HG03280 (cell line): Measurements from ENCODE around the gene RIBC1.
"Not testable (repeated sequence)": the region's sequence is repeated elsewhere in the genome, so short reads cannot be mapped to it uniquely, and the experiment has no call there.

Source experiments
- ATAC-seq: cut with Tn5 transposase; IDR thresholded peaks from one replicate; pipeline ENCODE4 v1.9.1; 2021; ENCODE audit warnings: mild to moderate bottlenecking, moderate library complexity; ENCODE audit not compliant: unreplicated experiment

RIBC1 gene

DNA sequence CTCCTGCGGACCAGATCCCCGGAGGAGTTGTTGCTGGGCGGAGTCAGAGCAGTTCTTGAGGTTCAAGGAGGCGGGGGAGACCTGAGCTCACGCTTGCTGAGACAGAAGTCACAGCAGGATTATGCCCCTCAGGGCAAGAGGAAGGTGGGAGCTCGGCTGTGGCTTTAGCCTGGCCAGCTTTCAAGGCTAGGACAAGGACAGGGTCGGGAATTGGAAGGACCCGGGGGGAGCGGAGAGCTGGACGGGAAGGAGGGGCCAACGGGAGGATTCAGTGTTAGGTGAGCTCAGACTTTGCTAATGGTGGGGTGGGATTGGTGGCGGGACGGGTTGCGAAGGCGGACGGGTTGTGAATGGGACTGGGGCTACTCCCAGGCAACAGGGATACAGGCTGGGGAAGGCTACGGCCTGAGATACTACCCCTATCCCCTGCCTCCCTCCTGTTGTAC lies at the start of gene RIBC1:
Gene RIBC1 (plus strand): TSS at position 13 of the 446 bp plus-strand sequence. CDS start 3,404 bp downstream, outside the sequence.
- no peak for ATAC-seq

DNA sequence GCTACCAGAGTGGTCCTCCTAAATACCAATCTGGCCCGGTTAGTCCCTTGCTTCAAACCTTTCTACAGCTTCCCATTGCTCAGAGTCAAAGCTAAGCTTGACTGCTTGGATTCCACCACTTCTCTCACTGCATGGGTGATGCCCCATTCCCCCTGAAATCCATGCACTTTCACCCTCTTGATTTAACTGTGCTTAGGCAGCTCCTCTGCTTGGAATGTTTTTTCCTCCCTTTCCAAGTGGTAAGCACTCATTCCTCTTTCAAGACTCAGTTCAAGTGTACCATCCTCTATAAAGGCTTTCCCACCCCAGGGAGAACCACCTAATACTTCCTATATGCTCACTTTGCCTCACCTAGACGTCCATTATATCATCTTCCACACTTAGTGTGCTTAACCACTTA lies 49.4 kb upstream of the RIBC1 start:
- ATAC-seq = no peak

DNA sequence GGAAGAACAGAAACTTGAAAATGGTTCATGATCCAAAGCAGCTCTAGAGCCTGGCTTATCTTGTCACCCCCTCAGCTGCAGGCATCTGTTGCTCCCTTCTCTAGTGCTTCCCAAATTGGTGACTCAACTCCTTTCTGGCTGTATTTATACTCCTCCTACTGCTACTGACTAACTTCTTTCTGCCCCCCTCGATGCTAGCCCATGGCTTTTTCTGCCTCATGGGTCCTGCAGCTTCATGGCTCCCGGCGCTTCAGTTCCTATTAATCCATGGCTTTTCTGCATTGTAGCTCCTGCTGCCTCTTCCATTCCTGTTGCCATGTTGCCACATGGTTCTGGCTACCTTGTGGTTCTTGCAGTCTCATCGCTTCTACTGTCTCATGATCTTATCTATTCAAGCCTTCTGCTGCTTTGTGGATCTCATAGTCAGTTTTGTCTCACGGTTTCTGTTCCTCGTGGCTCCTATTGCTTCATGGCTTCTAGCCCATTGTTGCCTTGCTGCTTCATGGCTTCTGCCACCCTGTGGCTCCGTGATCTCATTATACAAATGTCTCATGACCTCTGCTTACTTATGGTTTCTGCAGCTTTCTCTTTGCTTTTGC lies 48.4 kb upstream of the RIBC1 start:
- no peak for ATAC-seq

DNA sequence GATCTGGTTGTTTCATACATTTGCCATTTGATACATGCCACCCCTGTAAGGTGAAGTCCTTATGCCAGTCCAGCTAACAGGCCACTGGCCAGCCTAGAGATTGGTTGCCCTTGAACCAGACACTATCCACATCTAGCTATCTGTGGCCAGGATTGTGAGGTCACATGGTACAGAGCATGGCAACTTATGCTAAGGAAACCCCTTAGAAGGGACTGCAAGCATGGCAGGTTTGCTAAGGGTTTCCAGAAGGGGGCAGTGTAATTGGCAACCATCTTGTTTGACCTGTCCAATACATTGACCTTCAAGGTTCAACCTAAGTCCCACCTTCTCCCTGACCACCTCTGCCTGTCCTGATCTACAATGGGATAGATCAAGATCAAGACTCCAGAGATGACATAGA lies 47.8 kb upstream of the RIBC1 start:
- no peak for ATAC-seq

DNA sequence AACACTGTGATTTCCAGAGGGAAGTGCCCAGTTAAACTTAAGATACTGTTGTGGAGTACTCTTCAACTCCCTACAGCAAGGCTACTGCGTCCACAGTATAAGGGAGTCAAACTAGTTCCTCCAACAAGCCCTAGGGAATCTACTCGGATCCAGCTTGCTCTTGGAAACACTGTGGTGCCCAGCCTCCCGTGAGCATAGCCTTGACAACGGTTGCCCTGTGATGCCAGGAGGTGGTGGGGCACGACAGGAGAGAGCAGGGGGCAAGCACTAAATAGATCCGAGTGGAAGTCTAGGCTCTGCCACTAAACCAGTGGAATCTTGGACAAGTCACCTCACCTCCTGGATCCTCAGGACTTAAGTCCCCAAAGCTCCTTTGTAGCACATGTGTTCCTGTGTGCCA lies 45.8 kb upstream of the RIBC1 start:
- ATAC-seq = no peak

DNA sequence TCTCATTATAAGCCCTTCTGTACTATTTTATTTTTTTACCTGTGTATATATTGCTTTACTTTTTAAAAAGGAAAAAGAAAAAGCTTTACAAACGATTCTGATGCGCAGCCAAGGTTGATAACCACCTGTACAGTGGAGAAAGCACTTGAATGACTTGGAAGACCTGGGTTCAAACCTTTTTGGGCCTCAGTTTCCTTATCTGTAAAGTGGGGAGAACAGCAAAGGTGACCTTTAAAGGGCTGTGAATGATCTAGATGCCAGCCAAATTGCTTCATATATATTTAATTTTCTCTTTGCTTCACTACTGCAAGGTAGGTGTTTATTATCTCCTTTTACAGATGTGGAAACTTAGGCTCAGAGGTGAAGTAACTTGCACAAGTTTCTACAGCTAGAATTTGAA lies 45.2 kb upstream of the RIBC1 start:
- no peak for ATAC-seq

DNA sequence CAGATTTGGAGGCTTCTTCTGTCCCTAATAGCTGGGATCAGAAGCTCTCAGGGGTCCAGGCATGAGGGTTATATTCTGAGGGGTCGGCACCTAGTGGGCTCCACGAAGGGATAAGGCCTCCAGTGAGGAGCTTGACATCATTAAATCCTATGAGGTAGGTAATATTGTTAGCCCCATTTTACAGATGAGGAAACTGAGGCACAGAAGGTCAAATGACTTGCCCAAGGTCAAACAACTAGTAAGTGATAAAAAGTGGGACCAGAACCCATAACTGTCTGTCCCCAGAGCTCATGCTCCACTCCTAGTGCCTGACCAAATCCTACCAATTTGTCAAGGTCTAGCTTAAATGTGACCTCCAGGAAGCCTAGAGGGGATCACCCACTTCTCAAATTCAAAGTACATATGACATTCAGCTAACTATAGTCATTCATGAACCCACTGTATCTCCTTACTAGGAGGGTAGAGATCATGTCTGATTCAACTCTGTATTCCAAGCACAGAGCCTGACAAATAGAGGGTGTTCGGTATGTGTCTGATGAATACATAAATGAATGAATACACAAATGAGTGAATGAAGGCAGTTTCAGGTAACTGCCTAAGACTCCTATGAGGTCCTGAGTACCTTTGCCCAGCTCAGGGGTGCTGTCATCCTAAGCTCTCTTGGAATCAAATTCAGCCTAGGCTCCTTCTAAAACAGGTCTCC lies 43.5 kb upstream of the RIBC1 start:
- no peak for ATAC-seq

DNA sequence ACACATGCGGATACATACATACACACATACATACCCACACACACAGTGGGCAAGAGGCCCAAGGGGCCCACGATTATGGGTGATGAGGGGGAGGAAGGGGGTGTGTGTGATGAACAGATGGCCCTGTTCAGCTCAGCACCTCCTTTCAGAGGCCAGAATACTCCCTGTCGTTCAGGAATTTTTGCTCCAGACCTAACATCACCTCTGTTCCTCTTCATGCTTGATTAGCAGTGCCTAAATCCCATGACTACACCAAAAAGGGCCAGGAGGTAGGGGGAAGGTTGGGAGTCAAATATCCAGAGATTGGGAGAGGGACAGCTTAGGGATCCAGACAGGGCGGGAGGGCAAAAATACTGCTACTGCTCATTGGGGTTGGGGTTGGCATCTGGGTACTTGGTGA lies 42.9 kb upstream of the RIBC1 start:
- no peak for ATAC-seq

DNA sequence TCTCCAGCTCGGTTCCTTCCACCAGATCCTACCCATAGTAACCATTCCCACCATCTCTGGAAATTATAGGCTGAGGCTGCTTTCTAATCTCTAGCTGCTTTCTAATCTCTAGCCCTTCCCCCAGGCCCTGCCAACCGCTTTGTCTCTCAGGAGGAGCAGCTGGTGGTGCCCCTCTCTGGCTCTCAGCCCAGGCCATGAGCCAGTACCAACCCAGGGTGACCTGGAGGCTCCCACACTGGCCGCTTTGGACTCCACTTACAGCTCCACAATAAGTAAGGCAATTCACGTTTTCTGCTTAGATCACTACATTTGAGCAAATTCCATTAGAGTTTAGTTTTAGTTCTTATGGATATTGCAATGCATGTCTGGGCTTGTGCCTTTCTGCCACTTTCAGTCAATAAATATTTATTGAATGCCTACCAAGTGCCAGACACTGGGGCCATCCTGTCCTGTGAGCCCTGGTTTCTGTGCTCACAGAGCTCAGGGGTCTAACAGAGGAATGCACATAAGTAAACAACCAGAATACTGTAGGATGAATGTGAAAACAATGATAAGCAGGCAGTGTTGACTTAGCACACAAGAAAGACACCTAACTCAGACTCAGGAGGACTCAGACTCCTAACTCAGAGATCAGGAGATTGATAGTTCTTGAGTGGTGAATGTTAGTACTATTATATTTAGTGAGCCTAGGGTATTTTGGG lies 39.1 kb upstream of the RIBC1 start:
- ATAC-seq = no peak

DNA sequence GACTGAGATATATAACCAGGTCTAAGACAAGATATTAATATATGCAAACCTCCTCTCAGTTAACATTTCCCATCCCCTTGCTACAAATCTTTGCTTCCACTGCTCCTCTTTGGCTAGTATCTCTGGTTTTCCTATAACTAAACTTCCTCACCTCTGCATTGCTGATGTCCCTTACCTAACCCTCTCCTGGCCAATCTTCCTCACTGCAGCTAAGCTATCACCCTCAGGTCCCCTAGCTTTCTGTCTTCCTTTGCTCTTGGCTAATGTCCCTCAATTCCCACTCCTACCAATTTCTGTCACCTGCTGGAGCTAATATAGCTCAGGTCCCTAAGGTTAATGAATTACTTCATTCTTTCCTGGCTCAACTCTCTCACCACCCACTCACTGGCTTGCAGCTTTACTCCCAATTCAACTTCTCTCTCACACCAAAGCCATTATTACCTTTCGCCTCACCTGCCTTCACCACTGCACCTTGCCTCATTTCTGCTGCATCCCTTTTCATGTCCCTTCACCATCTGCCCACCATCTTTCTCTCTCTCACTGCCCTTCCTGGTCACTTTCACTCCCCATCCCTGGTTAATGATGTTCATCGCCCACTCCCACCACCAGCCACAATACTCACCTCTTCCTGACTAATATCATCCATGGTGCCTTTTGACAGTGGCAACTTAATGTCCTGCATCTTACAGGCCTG lies 26.9 kb upstream of the RIBC1 start:
- no peak for ATAC-seq

DNA sequence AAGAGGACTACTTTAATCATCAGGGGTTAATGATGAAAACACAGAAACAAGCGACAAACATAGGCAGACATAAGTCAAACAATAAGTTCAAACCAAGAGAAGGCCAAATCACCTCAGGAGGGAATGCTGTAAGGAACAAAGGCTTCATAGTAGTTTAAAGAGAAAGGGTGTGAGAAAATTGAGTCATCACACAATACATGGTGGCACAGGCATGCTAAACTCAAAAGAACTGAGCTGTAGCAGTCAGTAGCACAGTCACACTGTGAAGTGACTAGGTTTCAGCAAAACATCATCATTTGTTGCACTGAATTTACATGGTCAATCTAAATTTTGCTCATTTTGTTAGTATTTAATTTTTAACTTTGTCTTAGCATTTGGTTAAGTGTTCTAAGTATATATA lies 24.5 kb upstream of the RIBC1 start:
- no peak for ATAC-seq

DNA sequence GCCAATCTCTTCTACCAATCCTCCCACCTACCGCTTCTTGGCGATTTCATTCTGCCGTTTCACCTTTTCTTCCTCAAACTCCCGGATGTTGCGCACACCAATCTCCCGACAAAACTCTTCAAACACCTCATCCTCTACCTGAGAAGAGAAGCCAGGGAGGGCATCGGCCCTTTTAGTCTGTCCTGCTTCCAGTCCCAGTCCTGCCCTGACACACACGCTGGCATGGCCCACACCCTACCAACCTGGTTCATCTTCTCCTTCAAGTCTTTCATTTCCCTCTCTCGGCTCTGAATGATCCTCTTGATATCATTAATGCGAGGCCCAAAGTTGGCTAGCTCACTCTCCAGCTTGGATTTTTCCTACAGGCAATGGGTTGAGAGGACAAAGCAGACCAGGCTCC lies 19.1 kb upstream of the RIBC1 start:
- no peak for ATAC-seq

DNA sequence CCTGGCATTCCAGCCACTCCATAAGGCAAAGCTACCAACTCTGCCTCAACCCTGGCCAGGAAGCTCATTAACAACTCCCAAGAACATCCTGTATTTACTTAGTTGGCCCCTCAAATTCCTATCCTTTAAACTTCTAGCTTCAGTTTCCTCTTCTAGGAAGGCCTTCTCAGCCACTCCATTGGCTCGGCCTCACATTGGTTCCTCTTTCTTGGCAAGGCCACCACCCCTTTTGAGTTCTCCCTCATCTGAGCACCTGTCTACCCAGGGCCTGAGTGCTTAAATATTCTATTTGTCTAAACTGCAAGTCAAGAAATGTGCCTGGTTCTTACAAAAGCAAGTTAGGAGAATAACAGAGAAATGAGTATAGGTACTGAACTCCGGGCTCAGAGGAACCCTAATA lies 10.2 kb upstream of the RIBC1 start:
- ATAC-seq = no peak

DNA sequence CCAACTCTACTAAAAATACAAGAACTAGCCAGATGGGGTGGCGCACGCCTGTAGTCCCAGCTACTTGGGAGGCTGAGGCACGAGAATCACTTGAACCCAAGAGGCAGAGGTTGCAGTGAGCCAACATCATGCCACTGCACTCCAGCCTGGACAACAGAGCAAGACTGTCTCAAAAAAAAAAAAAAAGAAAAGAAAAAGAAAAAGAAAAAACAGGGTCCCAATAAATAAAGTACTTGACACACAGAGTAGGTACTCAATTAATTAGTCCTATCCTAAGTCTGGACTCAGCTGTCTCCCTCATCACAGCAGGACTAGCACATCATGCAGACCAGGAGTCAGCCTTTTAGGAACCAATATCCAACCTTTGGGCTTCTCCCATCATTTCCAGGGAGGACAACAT lies 2.3 kb upstream of the RIBC1 start:
- ATAC-seq = not testable (repeated sequence)

DNA sequence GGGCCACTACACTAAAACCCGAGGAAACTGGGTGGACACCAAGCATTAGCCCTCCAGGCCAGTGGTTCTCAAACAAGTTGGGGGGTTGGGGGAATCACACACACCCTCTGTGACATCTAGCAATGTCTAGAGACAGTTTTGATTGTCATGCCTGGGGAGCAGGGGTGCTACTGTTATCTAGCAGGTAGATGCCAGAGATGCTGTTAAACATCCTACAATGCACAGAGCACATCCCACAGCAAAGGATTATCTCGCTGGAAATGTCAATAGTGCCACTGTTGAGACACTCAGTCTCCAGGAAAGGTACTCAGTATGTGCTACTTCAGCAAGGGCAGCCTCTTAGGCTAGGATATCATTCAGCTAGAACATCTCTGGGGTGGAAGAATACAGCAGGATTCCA lies 1.5 kb upstream of the RIBC1 start:
- no peak for ATAC-seq

DNA sequence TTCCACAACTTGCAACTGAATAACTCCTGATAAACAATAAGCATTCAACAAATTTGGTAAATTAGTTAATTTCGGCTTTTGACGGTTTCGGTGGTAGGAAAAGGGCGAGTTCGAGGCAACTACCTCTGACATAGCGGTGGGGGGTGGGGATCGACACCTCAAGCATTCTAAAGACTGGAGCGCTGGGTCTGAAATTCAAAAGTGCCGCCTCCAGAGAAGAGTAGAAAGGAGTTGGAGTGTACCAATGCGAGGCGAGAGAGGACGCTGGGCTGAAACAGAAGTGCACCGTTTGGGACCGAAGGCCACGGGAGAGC lies 944 bp upstream of the RIBC1 start:
- ATAC-seq = peak; percentile 10

DNA sequence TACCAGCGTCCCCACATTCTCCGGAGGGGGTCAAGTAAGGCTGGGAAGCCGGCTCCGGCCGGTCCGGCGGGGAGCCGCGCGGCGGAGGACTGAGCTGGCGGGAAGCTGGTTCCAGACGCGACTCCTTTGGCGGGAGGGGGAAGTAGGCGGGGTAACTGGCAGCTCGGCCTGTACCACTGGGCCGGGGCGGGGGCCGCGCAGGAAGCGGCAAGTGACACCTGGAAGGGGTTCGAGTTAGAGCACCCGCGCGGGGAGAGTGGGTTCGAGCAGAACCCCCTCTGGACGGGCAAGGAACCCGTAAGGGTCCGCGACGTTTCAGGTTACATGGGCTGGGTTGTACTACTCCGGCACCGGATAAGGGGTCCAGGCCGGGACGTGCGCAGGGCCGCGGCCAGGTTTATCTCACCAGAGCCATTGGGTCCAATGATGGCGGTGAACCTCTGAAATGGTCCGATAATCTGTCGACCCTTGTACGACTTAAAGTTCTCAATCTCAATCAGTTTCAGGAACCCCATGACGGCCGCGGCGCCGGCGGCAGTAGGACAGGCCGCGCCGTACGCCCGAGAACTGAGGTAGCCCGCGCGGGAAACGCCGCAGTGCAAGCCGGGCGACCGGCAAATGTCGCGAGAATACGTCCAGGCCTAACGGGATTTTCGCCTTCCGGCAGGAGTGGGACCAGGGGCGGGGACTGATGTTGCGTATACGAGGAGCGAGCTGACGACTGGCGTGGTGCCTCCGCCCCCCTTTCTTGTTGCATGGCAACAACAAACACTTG lies 400 bp upstream of the RIBC1 start, which contains the start of gene SMC1A:
Gene SMC1A (minus strand): TSS at position 569 of the 775 bp plus-strand sequence. CDS start 54 bp downstream, at position 515.
- ATAC-seq = peak; percentile 95

DNA sequence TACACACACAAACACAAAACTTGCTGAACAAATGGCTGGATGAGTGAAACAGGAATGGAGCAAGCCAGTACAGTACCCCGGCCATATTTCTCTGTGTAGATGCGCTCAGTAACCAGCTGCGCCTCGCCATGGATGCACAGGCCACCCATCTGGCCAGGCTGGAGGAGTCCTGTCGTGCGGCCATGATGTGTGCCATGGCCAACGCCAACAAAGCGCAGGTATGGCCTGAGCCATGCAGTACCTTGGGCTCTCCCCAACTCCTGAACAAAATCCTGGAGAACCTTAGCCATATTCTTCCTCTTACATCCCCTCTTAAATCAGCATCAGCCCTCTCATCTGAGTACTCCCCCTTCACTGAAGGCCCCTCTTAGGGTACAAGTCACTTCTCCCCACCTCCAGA lies 7.1 kb downstream of the RIBC1 start:
- no peak for ATAC-seq

DNA sequence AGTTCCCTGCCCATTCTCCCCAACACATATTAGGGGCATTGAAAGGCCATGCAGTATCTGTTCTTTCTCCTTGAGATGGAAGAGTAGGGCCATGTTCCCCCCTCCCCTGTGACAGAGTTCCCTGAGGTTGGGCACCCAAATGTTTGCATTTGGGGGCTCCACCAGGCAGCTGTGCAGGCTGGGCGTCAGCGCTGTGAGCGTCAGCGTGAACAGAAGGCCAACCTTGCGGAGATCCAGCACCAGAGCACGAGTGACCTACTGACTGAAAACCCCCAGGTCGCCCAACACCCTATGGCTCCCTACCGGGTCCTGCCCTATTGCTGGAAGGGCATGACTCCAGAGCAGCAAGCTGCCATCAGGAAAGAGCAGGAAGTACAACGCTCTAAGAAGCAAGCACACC lies 7.6 kb downstream of the RIBC1 start:
- no peak for ATAC-seq

DNA sequence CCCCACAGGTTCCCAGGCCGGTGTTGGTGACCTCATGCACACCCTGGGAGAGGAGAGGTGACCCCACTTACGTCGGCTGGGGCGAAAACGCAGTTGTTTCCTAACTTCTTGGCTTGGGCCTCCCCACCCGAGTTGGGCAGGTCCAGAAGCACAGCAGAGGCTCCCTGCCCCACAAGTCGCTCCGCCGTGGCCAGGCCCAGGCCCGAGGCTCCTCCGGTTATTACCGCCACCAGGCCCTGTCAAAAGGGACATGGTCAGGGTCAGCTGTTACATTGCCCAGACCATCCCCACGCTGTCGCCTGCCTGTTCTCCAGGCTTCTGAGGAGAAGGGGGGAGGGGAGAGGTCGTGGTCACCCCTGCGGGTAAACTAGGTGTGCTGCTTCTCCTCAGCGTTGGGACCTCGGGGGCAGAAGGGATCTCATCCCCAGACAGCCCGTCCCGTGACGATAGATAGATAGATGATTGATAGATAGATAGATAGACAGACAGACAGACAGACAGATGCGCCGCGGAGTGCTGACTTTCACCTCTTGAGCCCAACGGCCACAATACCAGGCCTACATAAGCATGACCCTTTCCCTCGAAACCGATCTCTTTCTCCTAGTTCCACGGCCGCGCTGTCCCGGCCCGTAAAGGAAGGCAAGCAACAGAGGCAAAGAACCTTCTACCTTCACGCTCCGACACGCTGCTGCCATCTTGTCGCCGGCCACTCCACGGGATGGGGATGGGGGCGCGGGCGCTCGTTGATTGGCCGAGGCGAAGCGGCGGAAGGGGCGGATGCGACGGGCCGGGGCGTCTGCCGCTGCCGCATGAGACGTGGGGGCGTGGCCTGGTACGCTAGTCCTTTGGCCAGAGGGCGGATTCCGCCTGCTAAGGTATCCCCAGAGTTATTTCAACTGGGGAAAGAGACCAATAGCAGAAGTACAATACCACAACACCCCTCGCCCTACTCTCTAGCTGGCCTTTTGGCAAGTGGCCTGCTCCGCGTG lies 11.3 kb downstream of the RIBC1 start, which contains the start of gene HSD17B10:
Gene HSD17B10 (minus strand): TSS at position 720 of the 989 bp plus-strand sequence. CDS start 25 bp downstream, at position 695.
- ATAC-seq = peak; percentile 96
